ENCODE data around the gene PALB2. TPM values are rescaled to one million over a fixed set of nuclear protein-coding genes. Genes with fewer than 3 reads are reported as not detected.
A peak's percentile ranks its signal among the peaks of the same experiment; 100 is the strongest.

The PALB2 gene
- total RNA-seq, 3 donors from 2014 or later (not counting 1 experiment from before 2014, with no cell fraction given) = 10.7 to 12.8 (median 10.9) TPM

DNA sequence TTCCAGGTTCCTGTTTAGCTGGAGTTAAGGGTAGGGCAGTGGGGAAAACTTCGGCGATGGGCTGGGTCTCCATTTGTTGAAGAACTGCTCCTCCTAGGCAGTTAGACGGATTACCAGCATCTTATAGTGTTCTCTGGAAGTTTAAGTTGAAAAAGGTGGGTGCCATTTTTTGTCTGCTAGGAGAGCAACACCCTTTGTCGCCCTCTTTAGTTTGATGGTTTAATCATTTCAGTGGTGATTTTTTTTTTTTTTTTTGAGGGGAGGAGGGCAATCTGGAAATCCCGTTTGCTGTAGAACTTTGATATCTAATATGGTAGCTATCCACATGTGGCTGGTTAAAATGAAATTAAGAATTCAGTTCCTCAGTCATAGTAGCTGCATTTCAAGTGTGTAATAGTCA lies 79.5 kb downstream of the PALB2 start:
- Mint-ChIP-seq H3K9me3 (no peaks in the 10 kb centered on the region), H3K27ac (peak overlapping the region in 1 of 2 donors; percentile 54), H3K27me3 (ENCODE audit: low read depth in 2 of 2) (no peaks in the 10 kb centered on the region), H3K4me3 (no peak overlapping the region), H3K36me3 (peaks cover 23% of the 10 kb centered on the region), H3K4me1 (peaks cover 16 to 24% of the 10 kb centered on the region in 2 donors)
- Histone ChIP-seq H3K4me1 (ENCODE audit: control insufficient read depth, insufficient read depth, low read length) (peaks cover 13% of the 10 kb centered on the region), H3K27me3 (ENCODE audit: control insufficient read depth, insufficient read depth, low read length) (no peaks in the 10 kb centered on the region), H3K27ac (ENCODE audit: low read length) (no peak overlapping the region), H3K4me3 (ENCODE audit: low read length) (no peak overlapping the region), H3K36me3 (ENCODE audit: control insufficient read depth, insufficient read depth, low read length) (peaks cover 53% of the 10 kb centered on the region), H3K9me3 (ENCODE audit: control insufficient read depth, insufficient read depth, low read length) (no peaks in the 10 kb centered on the region)
- WGBS (ENCODE audit: insufficient coverage) = 85% methylated on average over 5 of the region's 5 CpGs
- ATAC-seq = no peak
- TF ChIP-seq, protein P1, sequence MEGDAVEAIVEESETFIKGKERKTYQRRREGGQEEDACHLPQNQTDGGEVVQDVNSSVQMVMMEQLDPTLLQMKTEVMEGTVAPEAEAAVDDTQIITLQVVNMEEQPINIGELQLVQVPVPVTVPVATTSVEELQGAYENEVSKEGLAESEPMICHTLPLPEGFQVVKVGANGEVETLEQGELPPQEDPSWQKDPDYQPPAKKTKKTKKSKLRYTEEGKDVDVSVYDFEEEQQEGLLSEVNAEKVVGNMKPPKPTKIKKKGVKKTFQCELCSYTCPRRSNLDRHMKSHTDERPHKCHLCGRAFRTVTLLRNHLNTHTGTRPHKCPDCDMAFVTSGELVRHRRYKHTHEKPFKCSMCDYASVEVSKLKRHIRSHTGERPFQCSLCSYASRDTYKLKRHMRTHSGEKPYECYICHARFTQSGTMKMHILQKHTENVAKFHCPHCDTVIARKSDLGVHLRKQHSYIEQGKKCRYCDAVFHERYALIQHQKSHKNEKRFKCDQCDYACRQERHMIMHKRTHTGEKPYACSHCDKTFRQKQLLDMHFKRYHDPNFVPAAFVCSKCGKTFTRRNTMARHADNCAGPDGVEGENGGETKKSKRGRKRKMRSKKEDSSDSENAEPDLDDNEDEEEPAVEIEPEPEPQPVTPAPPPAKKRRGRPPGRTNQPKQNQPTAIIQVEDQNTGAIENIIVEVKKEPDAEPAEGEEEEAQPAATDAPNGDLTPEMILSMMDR (IDR thresholded peaks at IDR 0.05) = no peak
- intact Hi-C loops (cut with micrococcal nuclease) = no loop called here
- no peak for DNase-seq

DNA sequence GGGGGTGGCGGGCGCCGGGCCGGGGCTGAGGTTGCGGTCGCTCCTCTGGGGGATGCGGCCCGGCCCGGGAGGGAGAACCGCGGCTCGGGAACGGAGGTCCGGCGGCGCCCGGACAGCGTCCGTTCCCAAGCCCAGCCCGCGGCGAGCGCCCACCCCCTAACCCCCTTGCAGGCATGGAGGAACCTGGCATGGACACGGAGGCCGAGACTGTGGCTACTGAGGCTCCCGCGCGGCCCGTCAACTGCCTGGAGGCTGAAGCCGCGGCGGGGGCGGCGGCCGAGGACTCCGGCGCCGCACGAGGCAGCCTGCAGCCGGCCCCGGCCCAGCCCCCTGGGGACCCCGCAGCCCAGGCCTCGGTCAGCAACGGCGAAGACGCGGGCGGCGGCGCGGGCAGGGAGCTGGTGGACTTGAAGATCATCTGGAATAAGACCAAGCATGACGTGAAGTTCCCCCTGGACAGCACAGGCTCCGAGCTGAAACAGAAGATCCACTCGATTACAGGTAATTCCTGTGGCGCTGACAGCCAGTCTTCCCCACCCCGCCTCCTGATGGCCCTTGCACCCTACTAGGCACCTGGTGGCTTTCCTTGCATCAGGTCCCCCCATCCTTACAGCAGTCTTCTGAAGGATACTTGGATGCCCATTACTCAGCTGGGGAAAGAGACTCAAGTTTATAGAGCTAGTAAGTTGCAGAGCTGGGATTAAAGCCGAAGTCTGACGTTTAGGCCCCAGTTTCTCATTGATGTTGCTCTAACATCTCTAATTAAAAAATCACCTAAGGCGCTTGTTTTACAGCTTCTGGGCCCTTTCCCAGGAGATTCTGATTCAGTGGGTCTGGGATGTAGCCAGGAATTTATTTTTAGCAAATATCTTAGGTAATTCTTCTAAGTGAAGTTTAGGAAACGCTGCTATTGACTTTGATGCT lies 83.1 kb downstream of the PALB2 start:
- Histone ChIP-seq H3K27ac (ENCODE audit: low read length) (peak overlapping the region; percentile 74), H3K36me3 (ENCODE audit: control insufficient read depth, insufficient read depth, low read length) (peaks cover 27% of the 10 kb centered on the region), H3K4me3 (ENCODE audit: low read length) (peak overlapping the region; percentile 75), H3K9me3 (ENCODE audit: control insufficient read depth, insufficient read depth, low read length) (no peaks in the 10 kb centered on the region), H3K27me3 (ENCODE audit: control insufficient read depth, insufficient read depth, low read length) (no peaks in the 10 kb centered on the region), H3K4me1 (ENCODE audit: control insufficient read depth, insufficient read depth, low read length) (peaks cover 19% of the 10 kb centered on the region)
- intact Hi-C loops (cut with micrococcal nuclease) = loop anchor here (1.0 to 5.0 kb wide), 4 partner anchors 38 to 106 kb away; partner anchors contain the start of genes COG7, DCTN5, NDUFAB1 and PALB2
- DNase-seq (peak in 1 of 2 donors; percentile 36), ATAC-seq (peak; percentile 11 to 18 (median 13))
- Mint-ChIP-seq H3K4me1 (peaks cover 20 to 28% of the 10 kb centered on the region in 2 donors), H3K27me3 (ENCODE audit: low read depth in 2 of 2) (no peaks in the 10 kb centered on the region), H3K27ac (peak overlapping the region; percentile 90 to 94), H3K9me3 (no peaks in the 10 kb centered on the region), H3K4me3 (peak overlapping the region; percentile 95), H3K36me3 (peaks cover 10% of the 10 kb centered on the region)
- WGBS (ENCODE audit: insufficient coverage) = 2% methylated on average over 59 of the region's 60 CpGs
- TF ChIP-seq, protein P1 (IDR thresholded peaks at IDR 0.05) = no peak

DNA sequence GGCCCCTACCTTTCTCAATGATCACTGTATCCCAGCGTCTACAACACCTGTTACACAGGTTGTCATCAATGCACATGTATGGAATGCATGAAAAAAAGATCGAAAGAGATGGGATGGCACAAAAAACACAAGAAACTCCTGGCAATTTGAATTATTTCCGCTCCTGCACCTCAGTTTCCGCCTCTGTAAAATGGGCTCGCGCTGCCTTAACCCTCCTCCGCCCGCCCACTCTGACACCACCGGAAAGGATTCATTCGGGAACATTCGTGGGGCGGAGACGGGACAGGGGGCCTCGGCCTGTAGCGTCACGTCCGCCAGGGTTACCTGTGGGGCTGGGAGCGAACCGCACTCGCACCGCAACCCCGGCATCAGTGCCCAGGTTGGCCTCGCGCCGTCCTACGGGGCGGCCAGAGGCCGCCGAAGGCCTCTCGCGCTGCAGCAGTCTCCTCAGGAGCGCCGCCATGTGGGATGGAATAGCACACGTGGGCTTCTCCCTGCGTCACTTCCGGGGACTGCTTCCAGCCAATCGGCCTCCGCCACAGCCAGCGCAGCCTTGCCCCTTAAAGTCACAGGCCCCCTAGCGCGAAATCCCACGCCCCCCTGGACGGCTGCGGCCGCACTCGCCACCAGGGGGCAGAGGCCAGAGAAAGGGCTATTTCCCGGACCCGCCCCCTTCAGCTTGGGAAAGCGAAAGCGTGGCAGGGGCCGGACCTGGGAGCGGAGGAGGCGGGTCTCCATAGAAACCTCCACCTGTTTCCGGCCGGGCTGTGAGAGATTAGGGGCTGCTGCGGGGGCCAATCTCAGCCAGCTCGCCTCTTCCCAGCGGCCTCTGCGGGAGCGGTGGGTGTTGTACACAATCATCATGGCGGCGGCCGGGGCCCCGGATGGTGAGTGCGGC lies 84.0 kb downstream of the PALB2 start, which contains the start of the genes EARS2 and UBFD1:
Gene EARS2 (minus strand): TSS at position 470 of the 898 bp plus-strand sequence. CDS start 7 bp downstream, at position 463.
Gene UBFD1 (plus strand): TSS at position 847 of the 898 bp plus-strand sequence. CDS start 16 bp downstream, at position 863.
- ATAC-seq = peak; percentile 90 to 96 (median 90)
- peaks cover 1% of the 10 kb centered on the region for H3K36me3 Mint-ChIP-seq
- H3K4me1 ChIP-seq (ENCODE audit: control insufficient read depth, insufficient read depth, low read length) = peaks cover 19% of the 10 kb centered on the region
- H3K27me3 ChIP-seq (ENCODE audit: control insufficient read depth, insufficient read depth, low read length) = no peaks in the 10 kb centered on the region
- H3K27ac Mint-ChIP-seq = peak within 1 kb of the TSS; percentile 90 to 94
- peaks cover 23% of the 10 kb centered on the region for H3K36me3 ChIP-seq (ENCODE audit: control insufficient read depth, insufficient read depth, low read length)
- peak; percentile 96 to 98 for DNase-seq
- peak within 1 kb of the TSS; percentile 95 for H3K4me3 Mint-ChIP-seq
- peak within 1 kb of the TSS; percentile 74 for H3K27ac ChIP-seq (ENCODE audit: low read length)
- peaks cover 20 to 28% of the 10 kb centered on the region in 2 donors for H3K4me1 Mint-ChIP-seq
- H3K9me3 ChIP-seq (ENCODE audit: control insufficient read depth, insufficient read depth, low read length) = no peaks in the 10 kb centered on the region
- TF ChIP-seq, protein P1 (IDR thresholded peaks at IDR 0.05) = peak; percentile 71
- intact Hi-C loops (cut with micrococcal nuclease) = loop anchor here (1.0 to 5.0 kb wide), 4 partner anchors 39 to 105 kb away; partner anchors contain the start of genes COG7, DCTN5, NDUFAB1 and PALB2
- H3K9me3 Mint-ChIP-seq = no peaks in the 10 kb centered on the region
- H3K27me3 Mint-ChIP-seq (ENCODE audit: low read depth in 2 of 2) = no peaks in the 10 kb centered on the region
- WGBS (ENCODE audit: insufficient coverage) = under 1% methylated on average over 65 of the region's 65 CpGs
- peak within 1 kb of the TSS; percentile 75 for H3K4me3 ChIP-seq (ENCODE audit: low read length)

All from natural killer cell (primary cell).